Measurements from ENCODE around the gene CCDC43. TPM values are rescaled to one million over a fixed set of nuclear protein-coding genes. Genes with fewer than 3 reads are reported as not detected.
"Not testable (repeated sequence)": the region's sequence is repeated elsewhere in the genome, so short reads cannot be mapped to it uniquely, and the experiment has no call there.

The CCDC43 gene
- total RNA-seq, result 10 to 100 TPM in 3 of 4 donors, 1 to 10 TPM in 1; 9.1 to 18.4 (median 14.4) TPM

GRCh38 chr17:44689477-44690217 is at the start of gene CCDC43:
TSS of gene CCDC43 (minus strand) at chr17:44689776. CDS start at chr17:44689753, 23 bp downstream.
- peaks cover 0 to 10% (median 3%) of the 10 kb centered on the region in 4 donors for H3K4me1 ChIP-seq
- no peaks in the 10 kb centered on the region for H3K36me3 ChIP-seq
- peak; percentile 29 to 54 for TF ChIP-seq POLR2A (IDR thresholded peaks at IDR 0.05)
- TF ChIP-seq CTCF (IDR thresholded peaks at IDR 0.05), result no peak
- peak within 1 kb of the TSS; percentile 48 to 85 (median 75) for H3K27ac ChIP-seq
- H3K9me3 ChIP-seq, result no peaks in the 10 kb centered on the region
- H3K4me3 ChIP-seq, result peak within 1 kb of the TSS; percentile 55 to 88 (median 80)
- DNase-seq, result peak; percentile 87 to 95 (median 91)
- H3K27me3 ChIP-seq, result no peaks in the 10 kb centered on the region

- Histone ChIP-seq H3K36me3 (no peaks in the 10 kb centered on the region), H3K4me3 (no peak overlapping the region), H3K27me3 (no peaks in the 10 kb centered on the region), H3K4me1 (no peaks in the 10 kb centered on the region), H3K27ac (no peak overlapping the region), H3K9me3 (no peaks in the 10 kb centered on the region)
- TF ChIP-seq CTCF (IDR thresholded peaks at IDR 0.05), result no peak
- TF ChIP-seq POLR2A (IDR thresholded peaks at IDR 0.05), result no peak
- no peak for DNase-seq
These were observed 48.8 kb upstream of the CCDC43 start for GRCh38 chr17:44738214-44738906.

- H3K27me3 ChIP-seq, result no peaks in the 10 kb centered on the region
- no peak for DNase-seq
- no peaks in the 10 kb centered on the region for H3K9me3 ChIP-seq
- H3K27ac ChIP-seq, result no peak overlapping the region
- H3K4me1 ChIP-seq, result no peaks in the 10 kb centered on the region
- no peak overlapping the region for H3K4me3 ChIP-seq
- TF ChIP-seq CTCF (IDR thresholded peaks at IDR 0.05), result no peak
- no peak for TF ChIP-seq POLR2A (IDR thresholded peaks at IDR 0.05)
- no peaks in the 10 kb centered on the region for H3K36me3 ChIP-seq
These were observed 47.1 kb upstream of the CCDC43 start for GRCh38 chr17:44736551-44737240.

GRCh38 chr17:44734272-44734671 is 44.7 kb upstream of the CCDC43 start:
- no peak for DNase-seq
- no peak overlapping the region for H3K27ac ChIP-seq
- H3K4me1 ChIP-seq, result no peaks in the 10 kb centered on the region
- peaks cover 0 to 3% (median 0%) of the 10 kb centered on the region in 3 donors for H3K36me3 ChIP-seq
- H3K9me3 ChIP-seq, result no peaks in the 10 kb centered on the region
- TF ChIP-seq POLR2A (IDR thresholded peaks at IDR 0.05), result no peak
- no peak for TF ChIP-seq CTCF (IDR thresholded peaks at IDR 0.05)
- H3K4me3 ChIP-seq, result no peak overlapping the region
- no peaks in the 10 kb centered on the region for H3K27me3 ChIP-seq

- Histone ChIP-seq H3K27ac (no peak overlapping the region), H3K4me3 (no peak overlapping the region), H3K9me3 (no peaks in the 10 kb centered on the region), H3K27me3 (no peaks in the 10 kb centered on the region), H3K36me3 (peaks cover 0 to 3% (median 0%) of the 10 kb centered on the region in 3 donors), H3K4me1 (no peaks in the 10 kb centered on the region)
- TF ChIP-seq CTCF (IDR thresholded peaks at IDR 0.05) (no peak), POLR2A (IDR thresholded peaks at IDR 0.05) (no peak)
- DNase-seq, result no peak
These were observed 44.2 kb upstream of the CCDC43 start for GRCh38 chr17:44733753-44734152.

GRCh38 chr17:44726121-44726520 is 36.5 kb upstream of the CCDC43 start:
- not testable (repeated sequence) for H3K27ac ChIP-seq

More at GRCh38 chr17:44726121-44726520, 36.5 kb upstream of the CCDC43 start:
- H3K36me3 ChIP-seq, H3K27me3 ChIP-seq, H3K9me3 ChIP-seq, DNase-seq, H3K4me1 ChIP-seq, H3K4me3 ChIP-seq: not testable (repeated sequence)
